Effector memory CD4-positive, alpha-beta T cell (primary cell): Measurements from ENCODE around the gene TUBB8B.
"Not testable (repeated sequence)": the region's sequence is repeated elsewhere in the genome, so short reads cannot be mapped to it uniquely, and the experiment has no call there.

Experiments
- DNase-seq, 3 donors: peaks; one replicate each; pipeline ENCODE4 v3.0.0-alpha.2; 2020
- H3K27ac ChIP-seq: 2 replicates; pipeline ENCODE4 v1.7.0; 2013; ENCODE audit warnings: mild to moderate bottlenecking, low read length, moderate library complexity; ENCODE audit not compliant: insufficient read depth, poor library complexity, severe bottlenecking
- H3K27me3 ChIP-seq: replicated peaks from 2 replicates; pipeline ENCODE4 v1.7.0; 2013; ENCODE audit warnings: mild to moderate bottlenecking, low read length; ENCODE audit not compliant: insufficient read depth, control insufficient read depth, poor library complexity, severe bottlenecking
- H3K36me3 ChIP-seq: 2 replicates; pipeline ENCODE4 v1.7.0; 2013; ENCODE audit warnings: mild to moderate bottlenecking, low read length, moderate library complexity; ENCODE audit not compliant: control insufficient read depth, insufficient read depth
- H3K4me1 ChIP-seq: 2 replicates; pipeline ENCODE4 v1.7.0; 2013; ENCODE audit warnings: low read length, mild to moderate bottlenecking; ENCODE audit not compliant: control insufficient read depth, insufficient read depth, poor library complexity, severe bottlenecking
- H3K4me3 ChIP-seq: 2 replicates; pipeline ENCODE4 v1.7.0; 2013; ENCODE audit warnings: low read length, low read depth, mild to moderate bottlenecking; ENCODE audit not compliant: insufficient read depth, poor library complexity, severe bottlenecking
- H3K9me3 ChIP-seq: 2 replicates; pipeline ENCODE4 v1.7.0; 2013; ENCODE audit warnings: mild to moderate bottlenecking, low read length, moderate library complexity; ENCODE audit not compliant: control insufficient read depth

Gene TUBB8B

GRCh38 chr18:82626-83209, 33.3 kb upstream of the TUBB8B start:
- H3K9me3 ChIP-seq, H3K36me3 ChIP-seq, H3K4me3 ChIP-seq, H3K27ac ChIP-seq, DNase-seq, H3K27me3 ChIP-seq, H3K4me1 ChIP-seq: not testable (repeated sequence)

DNA sequence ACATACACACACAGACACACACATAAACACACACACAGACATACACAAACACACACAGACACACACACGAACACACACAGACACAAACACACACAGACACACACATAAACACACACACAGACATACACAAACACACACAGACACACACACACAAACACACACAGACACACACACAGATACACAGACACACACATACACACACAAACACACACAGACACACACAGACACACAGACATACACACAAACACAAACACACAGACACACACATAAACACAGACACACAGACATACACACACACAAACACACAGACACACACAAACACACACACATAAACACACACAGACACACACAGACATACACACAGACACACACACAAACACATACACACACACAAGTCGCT, 31.5 kb upstream of the TUBB8B start:
- not testable (repeated sequence) for H3K9me3 ChIP-seq, H3K36me3 ChIP-seq, H3K27ac ChIP-seq, H3K27me3 ChIP-seq, DNase-seq, H3K4me3 ChIP-seq, H3K4me1 ChIP-seq

DNA sequence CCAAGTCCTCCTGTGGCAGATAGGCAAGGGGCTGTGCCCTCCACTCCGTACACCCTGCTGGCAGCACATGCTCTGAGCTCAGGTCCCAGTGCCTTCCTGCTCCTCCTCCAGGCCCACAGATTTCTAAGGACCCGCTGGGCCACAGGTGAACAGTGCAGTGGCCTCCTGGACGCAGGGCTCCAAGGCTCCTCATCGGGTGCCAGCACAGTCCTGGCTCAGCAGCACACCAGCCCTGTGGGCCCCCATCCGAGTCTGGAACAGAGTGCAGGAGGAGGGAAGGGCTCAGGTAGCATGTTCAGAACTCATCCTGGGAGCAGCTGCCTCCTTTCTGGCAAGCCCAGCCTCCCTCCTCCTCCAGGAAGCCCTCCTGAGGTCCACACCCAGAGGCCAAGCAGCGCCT, 30.8 kb upstream of the TUBB8B start:
- H3K27me3 ChIP-seq, DNase-seq, H3K4me3 ChIP-seq, H3K27ac ChIP-seq, H3K9me3 ChIP-seq, H3K4me1 ChIP-seq, H3K36me3 ChIP-seq: not testable (repeated sequence)

GRCh38 chr18:75525-76160, 26.2 kb upstream of the TUBB8B start:
- H3K27ac ChIP-seq, H3K4me1 ChIP-seq, H3K36me3 ChIP-seq, H3K27me3 ChIP-seq, H3K9me3 ChIP-seq, H3K4me3 ChIP-seq, DNase-seq: not testable (repeated sequence)

GRCh38 chr18:73181-73777, 23.9 kb upstream of the TUBB8B start:
- not testable (repeated sequence) for H3K27me3 ChIP-seq, H3K36me3 ChIP-seq, H3K4me1 ChIP-seq, DNase-seq, H3K9me3 ChIP-seq, H3K27ac ChIP-seq, H3K4me3 ChIP-seq

DNA sequence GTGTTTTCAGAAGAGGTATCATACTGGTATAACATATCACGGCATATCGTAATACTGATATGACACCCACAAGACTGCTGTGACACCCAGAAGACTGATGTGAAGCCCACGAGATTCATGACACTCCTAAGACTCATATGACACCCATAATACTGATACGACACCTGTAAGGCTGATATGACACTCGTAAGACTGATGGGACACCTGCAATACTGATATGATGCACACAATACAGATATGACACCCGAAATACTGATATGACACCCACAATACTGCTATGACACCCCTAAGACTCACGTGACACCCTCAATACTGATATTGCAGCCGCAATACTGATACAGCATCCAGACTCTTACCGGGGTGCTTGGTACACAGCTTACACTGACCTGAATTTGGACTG, 18.3 kb upstream of the TUBB8B start:
- H3K9me3 ChIP-seq, H3K4me3 ChIP-seq, H3K4me1 ChIP-seq, H3K36me3 ChIP-seq, H3K27ac ChIP-seq, H3K27me3 ChIP-seq, DNase-seq: not testable (repeated sequence)

DNA sequence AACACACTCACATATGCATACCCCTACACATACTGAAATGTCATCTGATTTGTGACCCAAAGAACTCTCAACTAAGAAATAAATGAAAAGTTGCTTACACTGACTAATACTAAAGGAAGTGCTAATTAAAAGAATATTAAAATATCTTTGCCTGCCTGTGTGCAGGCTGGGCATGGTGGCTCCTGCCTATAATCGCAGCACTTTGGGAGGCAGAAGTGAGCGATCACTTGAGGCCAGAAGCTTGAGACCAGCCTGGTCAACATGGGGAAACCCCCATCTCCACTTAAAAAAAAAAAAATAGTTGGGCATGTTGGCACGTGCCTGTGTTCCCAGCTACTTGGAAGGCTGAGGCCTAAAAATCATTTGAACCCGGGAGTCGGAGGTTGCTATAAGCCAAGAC, 14.9 kb upstream of the TUBB8B start:
- not testable (repeated sequence) for H3K27me3 ChIP-seq, H3K27ac ChIP-seq

GRCh38 chr18:63656-64055, 14.2 kb upstream of the TUBB8B start:
- H3K9me3 ChIP-seq, H3K36me3 ChIP-seq, H3K27me3 ChIP-seq, DNase-seq, H3K4me1 ChIP-seq, H3K27ac ChIP-seq, H3K4me3 ChIP-seq: not testable (repeated sequence)

More for the DNA sequence above, 14.9 kb upstream of the TUBB8B start:
- H3K4me3 ChIP-seq, DNase-seq, H3K4me1 ChIP-seq, H3K9me3 ChIP-seq, H3K36me3 ChIP-seq: not testable (repeated sequence)

DNA sequence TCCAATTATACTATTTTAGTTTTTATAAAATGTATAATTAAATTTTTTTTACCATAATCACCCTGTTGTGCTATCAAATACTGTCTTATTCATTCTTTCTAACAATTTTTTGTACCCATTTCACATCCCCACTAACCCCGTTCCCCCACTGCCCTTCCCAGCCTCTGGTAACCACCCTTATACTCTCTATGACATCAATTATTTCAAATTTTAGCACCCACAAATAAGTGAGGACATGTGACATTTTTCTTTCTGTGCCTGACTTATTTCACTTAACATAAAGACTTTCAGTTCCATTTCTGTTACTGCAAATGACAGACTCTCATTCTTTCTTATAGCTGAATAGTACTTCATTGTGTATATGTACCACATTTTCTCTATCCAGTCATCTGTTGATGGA, 5.0 kb upstream of the TUBB8B start:
- H3K27me3 ChIP-seq, H3K4me1 ChIP-seq, H3K4me3 ChIP-seq, H3K36me3 ChIP-seq, DNase-seq, H3K9me3 ChIP-seq, H3K27ac ChIP-seq: not testable (repeated sequence)

GRCh38 chr18:48696-49095, 719 bp downstream of the TUBB8B start:
- not testable (repeated sequence) for H3K27ac ChIP-seq, H3K4me3 ChIP-seq, H3K9me3 ChIP-seq, H3K4me1 ChIP-seq, DNase-seq, H3K27me3 ChIP-seq, H3K36me3 ChIP-seq
